ENCODE data around the gene NLRC3. TPM values are rescaled to one million over a fixed set of nuclear protein-coding genes. Genes with fewer than 3 reads are reported as not detected.

Gene NLRC3
- total RNA-seq, 1 experiment from 2014 or later: not detected

DNA sequence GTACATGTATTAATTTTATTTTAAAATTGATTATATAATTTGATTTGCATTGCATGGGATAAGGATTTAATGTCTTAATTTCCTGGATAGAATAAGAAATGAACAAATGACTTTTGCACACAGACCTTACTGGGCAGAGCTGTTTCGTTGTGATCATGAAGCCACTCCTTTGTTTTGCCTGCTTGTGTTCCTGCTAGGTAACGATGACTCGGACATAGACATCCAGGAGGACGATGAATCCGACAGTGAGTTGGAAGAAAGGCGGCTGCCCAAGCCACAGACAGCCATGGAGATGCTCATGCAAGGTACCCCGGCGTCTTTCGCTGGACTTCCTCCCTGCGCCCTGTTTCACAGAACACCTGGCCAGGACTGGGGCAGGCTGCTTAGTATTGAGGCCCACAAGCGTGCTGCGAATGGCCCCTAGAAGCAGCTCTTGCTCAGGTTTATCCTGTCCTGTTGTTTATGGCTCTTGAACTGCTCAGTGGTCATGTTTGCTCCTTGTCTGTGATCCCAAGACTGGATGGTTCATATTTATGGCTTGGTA, 46.8 kb downstream of the NLRC3 start:
- peaks cover 1% of the 10 kb centered on the region for H3K36me3 ChIP-seq (ENCODE audit: control insufficient read depth, insufficient read depth, low read length)
- no TSS peak for BruUV-seq (replicated peaks)

GRCh38 chr16:3529175-3529574, 48.0 kb downstream of the NLRC3 start:
- TF ChIP-seq, protein P1, sequence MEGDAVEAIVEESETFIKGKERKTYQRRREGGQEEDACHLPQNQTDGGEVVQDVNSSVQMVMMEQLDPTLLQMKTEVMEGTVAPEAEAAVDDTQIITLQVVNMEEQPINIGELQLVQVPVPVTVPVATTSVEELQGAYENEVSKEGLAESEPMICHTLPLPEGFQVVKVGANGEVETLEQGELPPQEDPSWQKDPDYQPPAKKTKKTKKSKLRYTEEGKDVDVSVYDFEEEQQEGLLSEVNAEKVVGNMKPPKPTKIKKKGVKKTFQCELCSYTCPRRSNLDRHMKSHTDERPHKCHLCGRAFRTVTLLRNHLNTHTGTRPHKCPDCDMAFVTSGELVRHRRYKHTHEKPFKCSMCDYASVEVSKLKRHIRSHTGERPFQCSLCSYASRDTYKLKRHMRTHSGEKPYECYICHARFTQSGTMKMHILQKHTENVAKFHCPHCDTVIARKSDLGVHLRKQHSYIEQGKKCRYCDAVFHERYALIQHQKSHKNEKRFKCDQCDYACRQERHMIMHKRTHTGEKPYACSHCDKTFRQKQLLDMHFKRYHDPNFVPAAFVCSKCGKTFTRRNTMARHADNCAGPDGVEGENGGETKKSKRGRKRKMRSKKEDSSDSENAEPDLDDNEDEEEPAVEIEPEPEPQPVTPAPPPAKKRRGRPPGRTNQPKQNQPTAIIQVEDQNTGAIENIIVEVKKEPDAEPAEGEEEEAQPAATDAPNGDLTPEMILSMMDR (IDR thresholded peaks at IDR 0.05; ENCODE audit: insufficient read depth in 1 of 2, low read depth in 1 of 2, low read length in 1 of 2, severe bottlenecking in 1 of 2, unreplicated experiment in 1 of 2): no peak
- H3K27ac Mint-ChIP-seq (ENCODE audit: unreplicated experiment): no peak overlapping the region
- H3K4me1 Mint-ChIP-seq (ENCODE audit: low read depth, unreplicated experiment): no peaks in the 10 kb centered on the region
- H3K4me3 Mint-ChIP-seq (ENCODE audit: unreplicated experiment): no peak overlapping the region
- Histone ChIP-seq H3K4me3 (ENCODE audit: low read depth, low read length) (no peak overlapping the region), H3K27me3 (replicated peaks; ENCODE audit: control insufficient read depth, insufficient read depth, low read length) (no peaks in the 10 kb centered on the region), H3K9me3 (no peaks in the 10 kb centered on the region), H3K36me3 (ENCODE audit: control insufficient read depth, insufficient read depth, low read length) (peaks cover 1% of the 10 kb centered on the region), H3K4me1 (no peaks in the 10 kb centered on the region)
- H3K9me3 Mint-ChIP-seq (ENCODE audit: unreplicated experiment): peaks cover 14% of the 10 kb centered on the region
- H3K36me3 Mint-ChIP-seq (ENCODE audit: insufficient read depth, unreplicated experiment): peaks cover 16% of the 10 kb centered on the region
- no peak for DNase-seq
- BruUV-seq (replicated peaks): no TSS peak
- intact Hi-C loops (cut with micrococcal nuclease; ENCODE audit: unreplicated experiment): no loop called here
- no peaks in the 10 kb centered on the region for H3K27me3 Mint-ChIP-seq (ENCODE audit: insufficient read depth, unreplicated experiment)
- POLR2A ChIA-PET: no interaction called here
- CTCF ChIA-PET: no interaction called here

More for the DNA sequence above, 46.8 kb downstream of the NLRC3 start:
- intact Hi-C loops (cut with micrococcal nuclease; ENCODE audit: unreplicated experiment): no loop called here
- H3K36me3 Mint-ChIP-seq (ENCODE audit: insufficient read depth, unreplicated experiment): peaks cover 16% of the 10 kb centered on the region
- H3K4me3 Mint-ChIP-seq (ENCODE audit: unreplicated experiment): no peak overlapping the region
- Histone ChIP-seq H3K27me3 (replicated peaks; ENCODE audit: control insufficient read depth, insufficient read depth, low read length) (no peaks in the 10 kb centered on the region), H3K4me3 (ENCODE audit: low read depth, low read length) (no peak overlapping the region), H3K4me1 (no peaks in the 10 kb centered on the region), H3K9me3 (no peaks in the 10 kb centered on the region)
- peaks cover 14% of the 10 kb centered on the region for H3K9me3 Mint-ChIP-seq (ENCODE audit: unreplicated experiment)
- no peak overlapping the region for H3K27ac Mint-ChIP-seq (ENCODE audit: unreplicated experiment)
- no peaks in the 10 kb centered on the region for H3K27me3 Mint-ChIP-seq (ENCODE audit: insufficient read depth, unreplicated experiment)
- no peaks in the 10 kb centered on the region for H3K4me1 Mint-ChIP-seq (ENCODE audit: low read depth, unreplicated experiment)
- DNase-seq: no peak
- TF ChIP-seq, protein P1 (IDR thresholded peaks at IDR 0.05; ENCODE audit: insufficient read depth in 1 of 2, low read depth in 1 of 2, low read length in 1 of 2, severe bottlenecking in 1 of 2, unreplicated experiment in 1 of 2): no peak
- ChIA-PET CTCF (no interaction called here), POLR2A (no interaction called here)

GRCh38 chr16:3528406-3528805, 48.8 kb downstream of the NLRC3 start:
- H3K4me3 Mint-ChIP-seq (ENCODE audit: unreplicated experiment): no peak overlapping the region
- H3K36me3 ChIP-seq (ENCODE audit: control insufficient read depth, insufficient read depth, low read length): peaks cover 1% of the 10 kb centered on the region
- CTCF ChIA-PET: no interaction called here

More at GRCh38 chr16:3528406-3528805, 48.8 kb downstream of the NLRC3 start:
- peaks cover 22% of the 10 kb centered on the region for H3K36me3 Mint-ChIP-seq (ENCODE audit: insufficient read depth, unreplicated experiment)
- Histone ChIP-seq H3K9me3 (no peaks in the 10 kb centered on the region), H3K27me3 (replicated peaks; ENCODE audit: control insufficient read depth, insufficient read depth, low read length) (no peaks in the 10 kb centered on the region), H3K4me1 (no peaks in the 10 kb centered on the region), H3K4me3 (ENCODE audit: low read depth, low read length) (no peak overlapping the region)
- TF ChIP-seq, protein P1 (IDR thresholded peaks at IDR 0.05; ENCODE audit: insufficient read depth in 1 of 2, low read depth in 1 of 2, low read length in 1 of 2, severe bottlenecking in 1 of 2, unreplicated experiment in 1 of 2): no peak
- DNase-seq: no peak
- POLR2A ChIA-PET: interaction anchor here (0.6 kb wide), 1 partner anchor 1125 kb away, joined by 3 read pairs; no protein-coding TSS in a partner anchor
- intact Hi-C loops (cut with micrococcal nuclease; ENCODE audit: unreplicated experiment): no loop called here
- no peak overlapping the region for H3K27ac Mint-ChIP-seq (ENCODE audit: unreplicated experiment)
- no peaks in the 10 kb centered on the region for H3K27me3 Mint-ChIP-seq (ENCODE audit: insufficient read depth, unreplicated experiment)
- no peaks in the 10 kb centered on the region for H3K4me1 Mint-ChIP-seq (ENCODE audit: low read depth, unreplicated experiment)
- peaks cover 14% of the 10 kb centered on the region for H3K9me3 Mint-ChIP-seq (ENCODE audit: unreplicated experiment)
- no TSS peak for BruUV-seq (replicated peaks)

Data from Caco-2 (cell line).